H9 (cell line): ENCODE data around the gene WAC. TPM values are rescaled to one million over a fixed set of nuclear protein-coding genes. Genes with fewer than 3 reads are reported as not detected.

ENCODE experiments used
- DNase-seq: peaks from one replicate; pipeline ENCODE4 v3.0.0-alpha.2; 2017
- H2AFZ ChIP-seq: one replicate; pipeline ENCODE4 v1.6.1; 2013; ENCODE audit warnings: mild to moderate bottlenecking, low read length, control low read depth, moderate library complexity
- H2AK5ac ChIP-seq: 2 replicates; pipeline ENCODE4 v1.6.1; 2013; ENCODE audit warnings: low read length, control low read depth, mixed read lengths; ENCODE audit not compliant: insufficient read length
- H2BK120ac ChIP-seq: one replicate; pipeline ENCODE4 v1.6.1; 2013; ENCODE audit warnings: low read depth, mild to moderate bottlenecking, low read length, control low read depth, inconsistent platforms; ENCODE audit not compliant: poor library complexity, severe bottlenecking
- H2BK12ac ChIP-seq: 2 replicates; pipeline ENCODE4 v1.6.1; 2013; ENCODE audit warnings: low read length, control low read depth, mixed read lengths, low read depth; ENCODE audit not compliant: insufficient read length
- H2BK15ac ChIP-seq: 2 replicates; pipeline ENCODE4 v1.6.1; 2013; ENCODE audit warnings: low read depth, low read length, control low read depth
- H2BK20ac ChIP-seq: one replicate; pipeline ENCODE4 v1.6.1; 2013; ENCODE audit warnings: low read depth, mild to moderate bottlenecking, low read length, control low read depth, inconsistent platforms; ENCODE audit not compliant: poor library complexity, severe bottlenecking
- H2BK5ac ChIP-seq: 2 replicates; pipeline ENCODE4 v1.6.1; 2013; ENCODE audit warnings: low read length, control low read depth, mixed read lengths; ENCODE audit not compliant: insufficient read length
- H3K14ac ChIP-seq: 2 replicates; pipeline ENCODE4 v1.6.1; 2013; ENCODE audit warnings: low read length, control low read depth; ENCODE audit not compliant: insufficient read depth
- H3K18ac ChIP-seq: 2 replicates; pipeline ENCODE4 v1.6.1; 2013; ENCODE audit warnings: low read depth, mild to moderate bottlenecking, mixed read lengths, low read length, control low read depth; ENCODE audit not compliant: insufficient read length
- H3K23ac ChIP-seq: 2 replicates; pipeline ENCODE4 v1.6.1; 2013; ENCODE audit warnings: low read length, control low read depth, mixed read lengths, low read depth; ENCODE audit not compliant: insufficient read length
- H3K23me2 ChIP-seq: 2 replicates; pipeline ENCODE4 v1.6.1; 2013; ENCODE audit warnings: low read depth, mild to moderate bottlenecking, mixed read lengths, low read length, control low read depth; ENCODE audit not compliant: insufficient read length, poor library complexity, severe bottlenecking
- H3K27ac ChIP-seq: 2 replicates; pipeline ENCODE4 v1.5.1; 2013; ENCODE audit warnings: low read length, control low read depth, mixed read lengths, low read depth; ENCODE audit not compliant: insufficient read length
- H3K27me3 ChIP-seq: 2 replicates; pipeline ENCODE4 v1.6.1; 2013; ENCODE audit warnings: low read length, control low read depth, inconsistent platforms; ENCODE audit not compliant: insufficient read depth
- H3K4ac ChIP-seq: 2 replicates; pipeline ENCODE4 v1.6.1; 2013; ENCODE audit warnings: low read depth, mild to moderate bottlenecking, control low read depth, inconsistent platforms, low read length, moderate library complexity
- H3K4me1 ChIP-seq: 2 replicates; pipeline ENCODE4 v1.6.1; 2013; ENCODE audit warnings: low read length, control low read depth, inconsistent platforms; ENCODE audit not compliant: insufficient read depth
- H3K4me2 ChIP-seq: 2 replicates; pipeline ENCODE4 v1.6.1; 2013; ENCODE audit warnings: low read length, control low read depth, mixed read lengths; ENCODE audit not compliant: insufficient read length, insufficient read depth
- H3K56ac ChIP-seq: 2 replicates; pipeline ENCODE4 v1.6.1; 2013; ENCODE audit warnings: low read depth, mild to moderate bottlenecking, mixed read lengths, low read length, control low read depth; ENCODE audit not compliant: insufficient read length
- H3K79me1 ChIP-seq: 2 replicates; pipeline ENCODE4 v1.6.1; 2013; ENCODE audit warnings: low read depth, mild to moderate bottlenecking, moderate library complexity, low read length, control low read depth, inconsistent platforms; ENCODE audit not compliant: insufficient read depth, poor library complexity, severe bottlenecking
- H3K79me2 ChIP-seq: 2 replicates; pipeline ENCODE4 v1.6.1; 2013; ENCODE audit warnings: low read length, control low read depth, inconsistent platforms; ENCODE audit not compliant: insufficient read depth
- H3K9ac ChIP-seq: 2 replicates; pipeline ENCODE4 v1.6.1; 2013; ENCODE audit warnings: low read length, control low read depth, mixed read lengths; ENCODE audit not compliant: insufficient read length; ENCODE audit errors: extremely low read depth
- H3K9me3 ChIP-seq: one replicate; pipeline ENCODE4 v1.6.1; 2013; ENCODE audit warnings: low read depth, low read length, inconsistent platforms; ENCODE audit not compliant: control insufficient read depth
- H3T11ph ChIP-seq: one replicate; pipeline ENCODE4 v1.6.1; 2013; ENCODE audit warnings: mild to moderate bottlenecking, low read length, control low read depth, inconsistent platforms
- H4K20me1 ChIP-seq: one replicate; pipeline ENCODE4 v1.6.1; 2013; ENCODE audit not compliant: control insufficient read depth, insufficient read length, insufficient read depth
- H4K5ac ChIP-seq: 2 replicates; pipeline ENCODE4 v1.6.1; 2013; ENCODE audit warnings: low read depth, mild to moderate bottlenecking, mixed read lengths, low read length, control low read depth; ENCODE audit not compliant: insufficient read length
- H4K8ac ChIP-seq: replicated peaks from 2 replicates; pipeline ENCODE4 v1.6.1; 2013; ENCODE audit warnings: low read length, control low read depth, mixed read lengths, low read depth; ENCODE audit not compliant: insufficient read length
- H4K91ac ChIP-seq: 2 replicates; pipeline ENCODE4 v1.6.1; 2013; ENCODE audit warnings: low read depth, mild to moderate bottlenecking, moderate library complexity, mixed read lengths, low read length, control low read depth; ENCODE audit not compliant: insufficient read length
- H3K27ac Mint-ChIP-seq, 3 experiments: 2 replicates in 2 of 3; 3 replicates in 1 of 3; pipeline ENCODE4 v1.8.0; 2020 to 2021; ENCODE audit warnings: mixed read lengths in 3 of 3, mild to moderate bottlenecking in 1 of 3, moderate library complexity in 1 of 3
- H3K27me3 Mint-ChIP-seq: 2 replicates; pipeline ENCODE4 v1.8.0; 2021; ENCODE audit warnings: low read depth, mild to moderate bottlenecking, moderate library complexity, mixed read lengths
- H3K36me3 Mint-ChIP-seq, 3 experiments: 2 replicates in 2 of 3; 3 replicates in 1 of 3; pipeline ENCODE4 v1.8.0; 2020 to 2021; ENCODE audit warnings: low read depth in 3 of 3, mixed read lengths in 3 of 3; ENCODE audit not compliant: insufficient read depth in 1 of 3
- H3K4me1 Mint-ChIP-seq, 2 experiments: 2 replicates each; pipeline ENCODE4 v1.8.0; 2020; ENCODE audit warnings: mixed read lengths in 2 of 2
- H3K4me3 Mint-ChIP-seq, 2 experiments: 2 replicates in 1 of 2; 3 replicates in 1 of 2; pipeline ENCODE4 v1.8.0; 2020 to 2021; ENCODE audit warnings: mild to moderate bottlenecking in 2 of 2, mixed read lengths in 2 of 2, moderate library complexity in 1 of 2
- H3K9me3 Mint-ChIP-seq, 2 experiments: 2 replicates in 1 of 2; 3 replicates in 1 of 2; pipeline ENCODE4 v1.8.0; 2020; ENCODE audit warnings: mild to moderate bottlenecking in 2 of 2, mixed read lengths in 2 of 2, moderate library complexity in 1 of 2
- CTCF ChIP-seq: fragments of 200-600 bp; sonication (generic); conservative IDR thresholded peaks from 3 replicates; pipeline ENCODE4 v1.8.0; 2021; ENCODE audit warnings: antibody characterized with exemption, mild to moderate bottlenecking
- WGBS: extraction: QIAGEN DNeasy Blood & Tissue Kit; methylation state at CpG from one replicate; pipeline ENCODE4 v1.1.7; 2013; ENCODE audit warnings: missing lambda C conversion rate, low lambda C conversion rate, mixed read lengths; ENCODE audit not compliant: insufficient read length; ENCODE audit errors: extremely low coverage; 5-methylcytosine and 5-hydroxymethylcytosine counted together
- total RNA-seq: library from RNA; stranded (reverse); gene quantifications from 2 replicates; pipeline ENCODE4 v1.2.1, GENCODE V29; 2021

WAC gene
- total RNA-seq, 1 experiment from 2014 or later = 130 TPM

GRCh38 chr10:28594406-28594805 lies 61.5 kb downstream of the WAC start:
- Histone ChIP-seq H3K9ac (no peak overlapping the region), H3K79me2 (peaks cover 15% of the 10 kb centered on the region; the same call in 1 of the 2 replicates), H4K91ac (no peak overlapping the region), H4K8ac (no peak overlapping the region), H2BK12ac (no peak overlapping the region), H3K56ac (no peak overlapping the region), H4K5ac (no peak overlapping the region), H3T11ph (no peak overlapping the region), H2BK5ac (no peak overlapping the region), H2AK5ac (no peak overlapping the region), H4K20me1 (no peaks in the 10 kb centered on the region), H2AFZ (no peak overlapping the region), H3K9me3 (no peaks in the 10 kb centered on the region), H2BK15ac (no peak overlapping the region), H3K4ac (no peak overlapping the region), H3K27ac (no peak overlapping the region), H3K4me2 (no peak overlapping the region), H3K23ac (no peak overlapping the region), H3K79me1 (no peaks in the 10 kb centered on the region), H2BK20ac (no peak overlapping the region), H3K27me3 (no peaks in the 10 kb centered on the region), H3K18ac (no peak overlapping the region), H3K14ac (no peak overlapping the region), H2BK120ac (no peak overlapping the region), H3K4me1 (no peaks in the 10 kb centered on the region), H3K23me2 (no peaks in the 10 kb centered on the region)
- WGBS = no CpG with 5 or more reads among the region's 5 CpGs
- H3K27ac Mint-ChIP-seq = peak overlapping the region in 1 of 3 experiments; percentile 48; a peak in 2 of 7 replicates
- H3K4me1 Mint-ChIP-seq = peaks cover 39 to 41% of the 10 kb centered on the region in 2 experiments
- H3K4me3 Mint-ChIP-seq = no peak overlapping the region
- H3K27me3 Mint-ChIP-seq = no peaks in the 10 kb centered on the region
- no peak for DNase-seq
- no peak for TF ChIP-seq CTCF
- H3K36me3 Mint-ChIP-seq = peaks cover 39 to 70% (median 67%) of the 10 kb centered on the region in 3 experiments; a peak in 6 of 7 replicates
- H3K9me3 Mint-ChIP-seq = no peaks in the 10 kb centered on the region
